NCI-H2196 treated with DMSO at 0.1 percent for 48 hours (cell line): Measurements from ENCODE around the gene OSCP1.

Experiments
- DNase-seq: peaks from one replicate; lab custom pipeline; 2025; ENCODE audit not compliant: unreplicated experiment; lab: John Stamatoyannopoulos, UW

OSCP1 gene

GRCh38 chr1:36384542-36385409 is 65.5 kb downstream of the OSCP1 start:
- peak; percentile 64 for DNase-seq

- no peak for DNase-seq
These were observed 67.0 kb downstream of the OSCP1 start for GRCh38 chr1:36383240-36383639.

GRCh38 chr1:36382669-36383068 is 67.6 kb downstream of the OSCP1 start:
- DNase-seq: no peak

- no peak for DNase-seq
These were observed 68.0 kb downstream of the OSCP1 start for GRCh38 chr1:36382231-36382630.

- DNase-seq: no peak
These were observed 68.8 kb downstream of the OSCP1 start for GRCh38 chr1:36381405-36381804.

GRCh38 chr1:36380782-36381181 is 69.5 kb downstream of the OSCP1 start:
- no peak for DNase-seq

GRCh38 chr1:36380143-36380619 is 70.1 kb downstream of the OSCP1 start:
- no peak for DNase-seq

- DNase-seq: no peak
These were observed 72.3 kb downstream of the OSCP1 start for GRCh38 chr1:36377791-36378492.

GRCh38 chr1:36372617-36373016 is 77.6 kb downstream of the OSCP1 start:
- no peak for DNase-seq

- peak; percentile 45 for DNase-seq
These were observed 81.0 kb downstream of the OSCP1 start for GRCh38 chr1:36369061-36369861.
